ENCODE results near the gene SLC32A1. TPM values are rescaled to one million over a fixed set of nuclear protein-coding genes. Genes with fewer than 3 reads are reported as not detected.

Gene SLC32A1
- total and polyA plus RNA-seq, 2 of the 13 experiments (the other 11 are each of a cell fraction or from before 2014, with no cell fraction given): not detected

DNA sequence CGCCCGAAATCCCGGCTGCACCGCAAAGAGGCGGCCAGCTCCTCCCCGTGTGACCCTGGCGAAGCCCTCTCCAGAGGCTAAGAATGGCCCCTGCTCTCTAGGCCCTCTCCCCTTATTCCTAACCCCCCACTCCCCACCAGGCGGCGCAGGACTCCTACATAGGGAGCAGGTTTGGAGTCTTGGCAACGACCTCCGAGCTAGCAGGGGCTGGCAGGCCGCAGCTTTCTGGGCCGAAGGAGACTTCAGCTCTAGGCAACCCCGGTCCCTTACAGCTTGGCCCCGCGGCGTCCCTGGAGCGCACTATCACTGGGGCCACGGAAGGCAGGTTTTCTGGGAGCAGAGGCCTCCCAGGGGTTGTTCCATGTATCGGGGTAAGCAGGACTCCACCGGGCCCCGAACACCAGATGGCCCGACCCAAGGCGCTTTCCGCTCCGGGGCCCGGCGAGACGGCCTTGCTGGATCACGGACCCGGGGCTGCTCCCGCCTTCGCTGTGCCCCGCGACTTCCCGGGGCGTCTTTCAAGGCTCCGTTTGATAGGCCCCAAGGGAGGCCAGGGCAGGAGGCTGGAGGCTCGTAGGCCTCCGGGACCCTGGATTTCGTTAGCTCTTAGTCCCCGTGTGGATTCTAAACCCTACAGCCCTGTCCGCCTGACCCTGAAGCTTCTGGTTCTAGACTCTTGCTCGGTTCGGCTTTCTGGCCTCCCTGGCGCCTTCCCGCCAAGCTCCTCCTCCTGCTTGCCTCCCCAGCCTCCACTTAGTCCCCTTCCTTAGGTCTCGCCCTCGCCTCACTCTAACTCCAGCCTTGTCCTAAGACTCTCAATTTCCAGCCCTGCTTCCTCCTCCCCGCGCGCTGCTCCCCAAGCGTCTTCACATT lies 1.9 kb downstream of the SLC32A1 start (continued):
- TF ChIP-seq, protein P1, sequence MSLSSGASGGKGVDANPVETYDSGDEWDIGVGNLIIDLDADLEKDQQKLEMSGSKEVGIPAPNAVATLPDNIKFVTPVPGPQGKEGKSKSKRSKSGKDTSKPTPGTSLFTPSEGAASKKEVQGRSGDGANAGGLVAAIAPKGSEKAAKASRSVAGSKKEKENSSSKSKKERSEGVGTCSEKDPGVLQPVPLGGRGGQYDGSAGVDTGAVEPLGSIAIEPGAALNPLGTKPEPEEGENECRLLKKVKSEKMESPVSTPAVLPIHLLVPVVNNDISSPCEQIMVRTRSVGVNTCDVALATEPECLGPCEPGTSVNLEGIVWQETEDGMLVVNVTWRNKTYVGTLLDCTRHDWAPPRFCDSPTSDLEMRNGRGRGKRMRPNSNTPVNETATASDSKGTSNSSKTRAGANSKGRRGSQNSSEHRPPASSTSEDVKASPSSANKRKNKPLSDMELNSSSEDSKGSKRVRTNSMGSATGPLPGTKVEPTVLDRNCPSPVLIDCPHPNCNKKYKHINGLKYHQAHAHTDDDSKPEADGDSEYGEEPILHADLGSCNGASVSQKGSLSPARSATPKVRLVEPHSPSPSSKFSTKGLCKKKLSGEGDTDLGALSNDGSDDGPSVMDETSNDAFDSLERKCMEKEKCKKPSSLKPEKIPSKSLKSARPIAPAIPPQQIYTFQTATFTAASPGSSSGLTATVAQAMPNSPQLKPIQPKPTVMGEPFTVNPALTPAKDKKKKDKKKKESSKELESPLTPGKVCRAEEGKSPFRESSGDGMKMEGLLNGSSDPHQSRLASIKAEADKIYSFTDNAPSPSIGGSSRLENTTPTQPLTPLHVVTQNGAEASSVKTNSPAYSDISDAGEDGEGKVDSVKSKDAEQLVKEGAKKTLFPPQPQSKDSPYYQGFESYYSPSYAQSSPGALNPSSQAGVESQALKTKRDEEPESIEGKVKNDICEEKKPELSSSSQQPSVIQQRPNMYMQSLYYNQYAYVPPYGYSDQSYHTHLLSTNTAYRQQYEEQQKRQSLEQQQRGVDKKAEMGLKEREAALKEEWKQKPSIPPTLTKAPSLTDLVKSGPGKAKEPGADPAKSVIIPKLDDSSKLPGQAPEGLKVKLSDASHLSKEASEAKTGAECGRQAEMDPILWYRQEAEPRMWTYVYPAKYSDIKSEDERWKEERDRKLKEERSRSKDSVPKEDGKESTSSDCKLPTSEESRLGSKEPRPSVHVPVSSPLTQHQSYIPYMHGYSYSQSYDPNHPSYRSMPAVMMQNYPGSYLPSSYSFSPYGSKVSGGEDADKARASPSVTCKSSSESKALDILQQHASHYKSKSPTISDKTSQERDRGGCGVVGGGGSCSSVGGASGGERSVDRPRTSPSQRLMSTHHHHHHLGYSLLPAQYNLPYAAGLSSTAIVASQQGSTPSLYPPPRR (CRISPR knock-in tag; IDR thresholded peaks at IDR 0.05; ENCODE audit: borderline replicate concordance): no peak
- TF ChIP-seq, protein P2, sequence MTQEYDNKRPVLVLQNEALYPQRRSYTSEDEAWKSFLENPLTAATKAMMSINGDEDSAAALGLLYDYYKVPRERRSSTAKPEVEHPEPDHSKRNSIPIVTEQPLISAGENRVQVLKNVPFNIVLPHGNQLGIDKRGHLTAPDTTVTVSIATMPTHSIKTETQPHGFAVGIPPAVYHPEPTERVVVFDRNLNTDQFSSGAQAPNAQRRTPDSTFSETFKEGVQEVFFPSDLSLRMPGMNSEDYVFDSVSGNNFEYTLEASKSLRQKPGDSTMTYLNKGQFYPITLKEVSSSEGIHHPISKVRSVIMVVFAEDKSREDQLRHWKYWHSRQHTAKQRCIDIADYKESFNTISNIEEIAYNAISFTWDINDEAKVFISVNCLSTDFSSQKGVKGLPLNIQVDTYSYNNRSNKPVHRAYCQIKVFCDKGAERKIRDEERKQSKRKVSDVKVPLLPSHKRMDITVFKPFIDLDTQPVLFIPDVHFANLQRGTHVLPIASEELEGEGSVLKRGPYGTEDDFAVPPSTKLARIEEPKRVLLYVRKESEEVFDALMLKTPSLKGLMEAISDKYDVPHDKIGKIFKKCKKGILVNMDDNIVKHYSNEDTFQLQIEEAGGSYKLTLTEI (CRISPR knock-in tag; conservative IDR thresholded peaks at IDR 0.05): no peak
- TF ChIP-seq ZNF10 (CRISPR knock-in tag; IDR thresholded peaks at IDR 0.05; ENCODE audit: borderline replicate concordance, low read depth) (no peak), HOXA5 (CRISPR knock-in tag; IDR thresholded peaks at IDR 0.05) (no peak), ZNF564 (CRISPR knock-in tag; IDR thresholded peaks at IDR 0.05) (no peak), ZNF343 (CRISPR knock-in tag; IDR thresholded peaks at IDR 0.05) (no peak), ZNF431 (CRISPR knock-in tag; IDR thresholded peaks at IDR 0.05; ENCODE audit: borderline replicate concordance, low read depth) (no peak), ONECUT2 (CRISPR knock-in tag; IDR thresholded peaks at IDR 0.05) (no peak), HOXA3 (CRISPR knock-in tag; IDR thresholded peaks at IDR 0.05) (0 out of 2 replicates have a peak, but pooled peaks have one; percentile 22), ZNF768 (CRISPR knock-in tag; IDR thresholded peaks at IDR 0.05) (no peak; the same call in 1 of the 2 replicates), PCBP2 (optimal IDR thresholded peaks at IDR 0.05; ENCODE audit: low read depth, low read length, poor library complexity, severe bottlenecking) (no peak)
- TF ChIP-seq, protein P3, sequence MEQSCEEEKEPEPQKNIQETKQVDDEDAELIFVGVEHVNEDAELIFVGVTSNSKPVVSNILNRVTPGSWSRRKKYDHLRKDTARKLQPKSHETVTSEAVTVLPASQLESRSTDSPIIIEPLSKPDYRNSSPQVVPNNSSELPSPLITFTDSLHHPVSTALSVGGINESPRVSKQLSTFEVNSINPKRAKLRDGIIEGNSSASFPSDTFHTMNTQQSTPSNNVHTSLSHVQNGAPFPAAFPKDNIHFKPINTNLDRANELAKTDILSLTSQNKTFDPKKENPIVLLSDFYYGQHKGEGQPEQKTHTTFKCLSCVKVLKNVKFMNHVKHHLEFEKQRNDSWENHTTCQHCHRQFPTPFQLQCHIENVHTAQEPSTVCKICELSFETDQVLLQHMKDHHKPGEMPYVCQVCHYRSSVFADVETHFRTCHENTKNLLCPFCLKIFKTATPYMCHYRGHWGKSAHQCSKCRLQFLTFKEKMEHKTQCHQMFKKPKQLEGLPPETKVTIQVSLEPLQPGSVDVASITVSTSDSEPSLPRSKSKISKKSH (CRISPR knock-in tag; IDR thresholded peaks at IDR 0.05; ENCODE audit: borderline replicate concordance): no peak
- TF ChIP-seq, protein P4, sequence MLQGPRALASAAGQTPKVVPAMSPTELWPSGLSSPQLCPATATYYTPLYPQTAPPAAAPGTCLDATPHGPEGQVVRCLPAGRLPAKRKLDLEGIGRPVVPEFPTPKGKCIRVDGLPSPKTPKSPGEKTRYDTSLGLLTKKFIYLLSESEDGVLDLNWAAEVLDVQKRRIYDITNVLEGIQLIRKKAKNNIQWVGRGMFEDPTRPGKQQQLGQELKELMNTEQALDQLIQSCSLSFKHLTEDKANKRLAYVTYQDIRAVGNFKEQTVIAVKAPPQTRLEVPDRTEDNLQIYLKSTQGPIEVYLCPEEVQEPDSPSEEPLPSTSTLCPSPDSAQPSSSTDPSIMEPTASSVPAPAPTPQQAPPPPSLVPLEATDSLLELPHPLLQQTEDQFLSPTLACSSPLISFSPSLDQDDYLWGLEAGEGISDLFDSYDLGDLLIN (CRISPR knock-in tag; IDR thresholded peaks at IDR 0.05; ENCODE audit: borderline replicate concordance): no peak
- TF ChIP-seq, protein P5, sequence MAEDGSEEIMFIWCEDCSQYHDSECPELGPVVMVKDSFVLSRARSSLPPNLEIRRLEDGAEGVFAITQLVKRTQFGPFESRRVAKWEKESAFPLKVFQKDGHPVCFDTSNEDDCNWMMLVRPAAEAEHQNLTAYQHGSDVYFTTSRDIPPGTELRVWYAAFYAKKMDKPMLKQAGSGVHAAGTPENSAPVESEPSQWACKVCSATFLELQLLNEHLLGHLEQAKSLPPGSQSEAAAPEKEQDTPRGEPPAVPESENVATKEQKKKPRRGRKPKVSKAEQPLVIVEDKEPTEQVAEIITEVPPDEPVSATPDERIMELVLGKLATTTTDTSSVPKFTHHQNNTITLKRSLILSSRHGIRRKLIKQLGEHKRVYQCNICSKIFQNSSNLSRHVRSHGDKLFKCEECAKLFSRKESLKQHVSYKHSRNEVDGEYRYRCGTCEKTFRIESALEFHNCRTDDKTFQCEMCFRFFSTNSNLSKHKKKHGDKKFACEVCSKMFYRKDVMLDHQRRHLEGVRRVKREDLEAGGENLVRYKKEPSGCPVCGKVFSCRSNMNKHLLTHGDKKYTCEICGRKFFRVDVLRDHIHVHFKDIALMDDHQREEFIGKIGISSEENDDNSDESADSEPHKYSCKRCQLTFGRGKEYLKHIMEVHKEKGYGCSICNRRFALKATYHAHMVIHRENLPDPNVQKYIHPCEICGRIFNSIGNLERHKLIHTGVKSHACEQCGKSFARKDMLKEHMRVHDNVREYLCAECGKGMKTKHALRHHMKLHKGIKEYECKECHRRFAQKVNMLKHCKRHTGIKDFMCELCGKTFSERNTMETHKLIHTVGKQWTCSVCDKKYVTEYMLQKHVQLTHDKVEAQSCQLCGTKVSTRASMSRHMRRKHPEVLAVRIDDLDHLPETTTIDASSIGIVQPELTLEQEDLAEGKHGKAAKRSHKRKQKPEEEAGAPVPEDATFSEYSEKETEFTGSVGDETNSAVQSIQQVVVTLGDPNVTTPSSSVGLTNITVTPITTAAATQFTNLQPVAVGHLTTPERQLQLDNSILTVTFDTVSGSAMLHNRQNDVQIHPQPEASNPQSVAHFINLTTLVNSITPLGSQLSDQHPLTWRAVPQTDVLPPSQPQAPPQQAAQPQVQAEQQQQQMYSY (CRISPR knock-in tag; IDR thresholded peaks at IDR 0.05): no peak
